Lung microvascular endothelial cell (primary cell): Measurements from ENCODE around the gene SIK3. TPM values are rescaled to one million over a fixed set of nuclear protein-coding genes. Genes with fewer than 3 reads are reported as not detected.
"Not testable (repeated sequence)": the region's sequence is repeated elsewhere in the genome, so short reads cannot be mapped to it uniquely, and the experiment has no call there.

Experiments
- DNase-seq, 2 donors: peaks; one replicate each; pipeline versions ENCODE4 v3.0.0 to v3.0.0-alpha.2; 2010; ENCODE audit warnings: low read depth in 2 of 2
- total RNA-seq: library from RNA; depleted of rRNA; stranded (reverse); fragments of >200 nt; gene quantifications from 2 replicates; pipeline ENCODE4 v1.2.1, GENCODE V29; 2014

SIK3 gene
- total RNA-seq, 1 donor from 2014 or later = 6.3 TPM

DNA sequence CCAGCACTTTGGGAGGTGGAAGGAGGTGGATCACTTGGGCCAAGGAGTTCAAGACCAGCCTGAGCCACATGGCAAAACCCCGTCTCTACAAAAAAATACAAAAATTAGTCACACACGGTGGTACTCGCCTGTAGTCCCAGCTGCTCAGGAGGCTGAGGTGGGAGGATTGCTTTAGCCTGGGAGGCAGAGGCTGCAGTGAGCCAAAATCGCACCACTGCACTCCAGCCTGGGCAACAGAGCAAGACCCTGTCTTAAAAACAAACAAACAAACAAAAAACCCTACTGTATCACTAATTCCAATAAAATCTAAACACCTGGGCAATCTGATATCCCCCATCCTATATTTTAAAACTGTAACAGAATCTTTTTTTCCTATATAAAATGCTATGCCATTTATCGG, 51.6 kb downstream of the SIK3 start:
- not testable (repeated sequence) for DNase-seq

DNA sequence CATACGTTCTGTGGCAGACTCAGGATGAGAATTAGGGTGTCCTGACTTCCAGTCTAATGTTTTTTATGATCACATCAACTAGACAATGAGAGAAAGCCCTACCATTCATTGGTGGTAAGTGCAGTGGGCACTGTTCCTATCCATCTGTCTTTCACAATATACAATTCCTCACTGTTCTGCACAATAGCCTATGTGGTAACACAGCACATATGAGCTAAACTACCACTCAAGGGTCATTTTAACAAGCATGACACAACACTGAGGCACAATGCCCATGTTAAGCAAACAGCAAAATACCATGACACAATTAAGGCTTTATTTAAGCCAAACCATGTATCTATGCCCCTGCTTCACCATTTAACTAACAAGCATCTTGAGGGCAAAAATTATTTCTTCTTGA, 52.3 kb downstream of the SIK3 start:
- DNase-seq = peak in 1 of 2 donors; percentile 44

DNA sequence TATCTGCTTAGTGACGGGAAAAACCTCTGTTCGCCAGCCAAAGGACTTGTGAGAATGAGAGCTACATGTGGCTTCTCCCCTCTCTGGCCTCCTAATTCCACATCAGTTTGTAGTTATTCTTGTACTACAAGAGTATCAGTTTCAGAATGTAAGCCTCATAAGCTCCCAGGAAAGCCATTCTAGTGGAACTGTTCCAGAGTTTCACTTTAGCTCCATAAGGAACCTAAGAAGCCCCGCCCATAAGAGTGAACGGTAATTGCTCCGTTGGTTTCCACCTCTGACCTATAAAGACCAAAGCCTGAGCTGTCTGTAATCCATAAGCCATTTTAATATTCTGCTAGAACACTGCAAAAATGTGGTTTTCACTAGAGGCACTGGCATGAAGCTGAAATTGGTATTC, 53.0 kb downstream of the SIK3 start:
- DNase-seq = no peak

GRCh38 chr11:117044287-117045035, 53.8 kb downstream of the SIK3 start:
- peak; percentile 45 to 49 for DNase-seq

DNA sequence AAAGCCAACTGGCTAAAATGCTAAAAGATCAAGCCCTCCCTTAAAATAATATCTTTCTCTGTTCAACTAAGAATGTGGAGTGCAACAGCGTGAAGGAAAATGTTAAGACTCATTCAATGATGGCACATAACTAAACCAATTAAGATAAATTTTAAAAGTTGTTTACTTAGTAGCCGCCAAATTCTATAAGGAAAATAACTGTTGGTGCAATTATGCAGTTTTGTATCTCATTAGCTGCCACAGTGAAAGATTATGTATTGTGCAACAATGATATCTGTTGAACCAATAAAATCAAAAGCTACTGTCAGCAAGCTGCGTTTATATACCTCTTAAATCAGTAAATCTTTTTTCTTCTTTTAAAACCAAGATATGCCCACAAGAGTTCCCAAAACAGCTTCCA, 55.5 kb downstream of the SIK3 start:
- no peak for DNase-seq

DNA sequence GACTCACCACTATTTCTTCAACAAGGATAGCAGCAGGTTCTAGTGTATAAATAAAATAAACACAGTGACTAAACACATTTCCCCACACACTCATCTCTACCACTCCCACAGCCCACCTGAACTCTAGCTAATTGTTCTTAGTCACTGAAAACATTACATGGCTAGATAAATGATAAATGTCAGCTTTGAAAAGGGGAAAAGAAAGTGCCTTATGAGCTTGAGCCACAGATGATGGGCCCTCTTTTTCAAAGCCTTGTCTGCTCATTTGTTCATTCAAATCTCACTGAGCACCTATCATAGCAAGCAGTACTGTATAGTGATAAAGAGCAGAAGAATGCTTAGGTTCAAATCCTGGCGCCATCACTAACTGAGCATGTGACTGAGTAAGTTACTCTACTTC, 58.3 kb downstream of the SIK3 start:
- DNase-seq = peak in 1 of 2 donors; percentile 14

- no peak for DNase-seq
Measured at GRCh38 chr11:117039270-117039669, 59.0 kb downstream of the SIK3 start.

DNA sequence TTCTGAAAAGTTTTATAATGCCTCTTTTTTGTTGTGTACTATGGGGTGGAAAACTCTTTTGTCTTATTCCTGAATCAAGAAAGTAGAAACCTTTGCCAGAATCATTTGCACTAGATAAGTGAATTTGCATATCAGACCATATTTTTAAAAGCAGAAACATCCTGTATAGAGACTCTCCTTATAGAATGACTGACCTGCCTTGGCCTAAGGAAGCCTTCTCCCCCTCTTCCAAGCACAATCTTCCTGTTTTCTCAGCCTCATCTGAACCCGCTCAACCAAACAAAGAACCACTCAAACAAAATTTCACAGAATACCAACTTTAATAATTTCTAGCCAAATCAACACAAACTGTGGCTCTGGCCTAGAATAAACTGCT, 60.3 kb downstream of the SIK3 start:
- peak in 1 of 2 donors; percentile 28 for DNase-seq

DNA sequence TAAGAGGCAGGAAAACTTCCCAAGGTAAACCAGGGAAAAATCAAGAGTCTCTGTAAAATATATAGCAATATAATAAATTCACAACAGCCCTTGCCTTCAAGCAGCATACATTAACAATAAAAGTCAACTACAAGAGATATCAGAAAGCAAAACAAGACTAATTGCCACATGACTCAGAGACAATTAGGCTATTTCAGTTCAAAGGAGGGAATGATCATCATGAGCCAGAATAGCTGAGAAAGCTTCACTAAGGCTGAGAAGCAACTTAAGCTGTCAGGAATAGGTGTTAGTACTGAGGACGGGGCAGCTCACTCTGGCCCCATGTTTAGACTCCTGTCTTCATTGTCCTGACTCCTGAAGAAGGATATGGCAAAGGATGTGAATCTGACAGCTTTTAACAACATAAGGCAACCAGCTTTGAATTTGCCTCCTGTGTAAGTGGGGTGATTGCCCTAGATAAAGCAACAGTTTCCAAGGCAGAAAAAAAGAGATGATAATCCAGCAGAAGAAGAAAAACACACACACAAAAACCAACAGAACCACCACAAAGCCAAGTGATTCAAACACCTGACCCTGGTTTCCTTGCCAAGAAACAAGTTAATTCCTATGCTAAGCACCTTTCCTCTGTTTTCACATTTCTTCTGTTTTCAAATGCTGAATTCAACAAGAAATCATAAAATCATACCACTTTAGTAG, 60.8 kb downstream of the SIK3 start:
- peak; percentile 31 to 44 for DNase-seq

DNA sequence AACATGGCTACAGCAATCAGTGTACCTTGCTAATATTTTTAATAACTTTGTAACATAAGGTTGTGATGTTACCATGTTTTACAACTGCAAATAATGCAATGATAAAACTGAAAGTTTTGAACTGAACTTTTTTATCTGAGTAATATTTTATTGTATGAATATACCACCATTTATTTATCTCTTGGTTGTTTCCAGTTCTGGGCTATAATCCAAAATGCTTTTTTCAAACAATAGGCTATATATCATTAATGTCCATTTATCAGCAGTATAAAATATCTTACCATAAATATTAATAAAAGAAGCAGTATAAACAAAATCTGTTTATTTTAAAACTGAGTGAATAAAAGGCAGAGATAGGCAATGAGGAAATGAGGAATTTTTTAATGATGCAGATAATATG, 63.3 kb downstream of the SIK3 start:
- DNase-seq = peak; percentile 21 to 33

DNA sequence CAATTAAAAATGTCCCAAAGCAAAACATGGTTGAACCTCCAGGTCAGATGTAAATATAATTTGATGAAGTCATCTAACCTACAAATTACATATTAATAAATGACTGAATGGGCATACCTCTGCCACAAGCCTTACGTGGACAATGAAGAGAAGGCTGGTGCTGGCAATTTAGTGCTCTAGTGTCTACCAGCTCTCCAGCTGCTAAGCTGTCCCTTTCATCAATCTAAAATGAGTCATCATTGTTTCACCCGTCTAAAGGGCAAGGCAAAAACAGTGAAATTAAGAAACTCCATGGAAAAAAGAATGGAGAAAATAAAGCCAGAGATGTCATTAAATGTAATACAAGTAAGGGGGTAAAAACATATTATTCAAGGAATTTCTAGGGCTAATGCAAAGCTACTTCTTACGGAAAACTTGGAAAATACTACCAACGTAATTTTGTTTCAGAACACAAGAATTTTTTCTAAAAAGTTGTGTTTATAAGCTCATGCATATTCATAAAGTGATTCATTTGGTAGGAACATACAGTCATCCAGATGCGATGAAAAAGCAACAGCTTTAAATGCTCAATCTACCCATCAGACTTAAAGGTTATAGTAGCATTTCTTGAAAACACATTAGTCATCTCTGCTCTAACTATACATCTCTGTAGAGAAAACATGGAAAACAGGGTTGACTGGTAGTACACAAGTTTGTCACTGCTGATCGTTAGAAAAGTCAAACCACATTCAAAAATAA, 71.5 kb downstream of the SIK3 start:
- DNase-seq = peak in 1 of 2 donors; percentile 62

DNA sequence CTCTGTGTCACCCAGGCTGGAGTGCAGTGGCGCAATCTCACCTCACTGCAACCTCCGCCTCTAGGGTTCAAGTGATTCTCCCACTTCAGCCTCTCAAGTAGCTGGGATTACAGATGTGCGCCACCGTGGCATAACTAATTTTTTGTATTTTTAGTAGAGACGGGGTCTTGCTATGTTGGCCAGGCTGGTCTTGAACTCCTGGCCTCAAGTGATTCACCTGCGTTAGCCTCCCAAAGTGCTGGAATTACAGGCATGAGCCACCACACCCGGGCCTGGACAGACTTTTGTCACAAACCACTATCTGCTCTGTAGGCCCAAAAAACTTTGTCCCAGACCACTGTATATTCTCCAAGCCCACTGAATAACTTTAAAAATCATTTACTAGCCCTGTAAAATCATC, 74.5 kb downstream of the SIK3 start:
- not testable (repeated sequence) for DNase-seq

- DNase-seq = no peak
Measured at GRCh38 chr11:117023178-117023577, 75.0 kb downstream of the SIK3 start.

- DNase-seq = no peak
Measured at GRCh38 chr11:117022526-117022925, 75.7 kb downstream of the SIK3 start.

DNA sequence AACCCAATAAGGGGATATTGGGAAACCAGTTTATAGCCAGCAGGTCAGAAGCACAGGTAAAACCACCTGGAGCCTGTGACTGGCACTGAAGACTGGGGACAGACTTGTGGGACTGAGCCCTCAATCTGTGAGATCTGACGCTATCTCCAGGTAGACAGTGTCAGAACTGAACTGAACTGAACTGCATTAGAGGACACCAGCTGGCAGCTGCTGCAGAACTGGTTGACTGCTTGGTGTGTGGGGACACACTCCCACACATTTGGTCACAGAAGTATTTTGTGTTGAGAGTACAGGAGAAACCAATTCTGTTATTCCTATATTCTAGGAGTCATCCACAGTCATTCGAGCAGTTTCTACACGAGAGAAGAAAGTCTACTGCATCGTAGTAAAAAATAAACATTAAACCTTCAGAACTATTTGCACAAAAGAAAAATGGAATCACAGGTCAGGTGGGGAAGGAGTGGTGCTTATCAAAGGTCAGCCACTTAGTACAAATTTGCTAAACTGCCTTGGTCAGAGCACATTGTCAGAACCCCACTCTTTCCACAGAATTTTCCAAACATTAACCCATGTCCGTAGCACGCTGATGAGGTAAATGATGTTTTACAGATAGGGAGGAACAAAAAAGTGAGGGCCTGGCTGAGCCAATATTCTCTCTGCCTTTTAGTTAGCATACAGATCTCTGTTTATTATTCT, 77.2 kb downstream of the SIK3 start:
- DNase-seq = no peak

- no peak for DNase-seq
Measured at GRCh38 chr11:117020287-117020686, 77.9 kb downstream of the SIK3 start.

DNA sequence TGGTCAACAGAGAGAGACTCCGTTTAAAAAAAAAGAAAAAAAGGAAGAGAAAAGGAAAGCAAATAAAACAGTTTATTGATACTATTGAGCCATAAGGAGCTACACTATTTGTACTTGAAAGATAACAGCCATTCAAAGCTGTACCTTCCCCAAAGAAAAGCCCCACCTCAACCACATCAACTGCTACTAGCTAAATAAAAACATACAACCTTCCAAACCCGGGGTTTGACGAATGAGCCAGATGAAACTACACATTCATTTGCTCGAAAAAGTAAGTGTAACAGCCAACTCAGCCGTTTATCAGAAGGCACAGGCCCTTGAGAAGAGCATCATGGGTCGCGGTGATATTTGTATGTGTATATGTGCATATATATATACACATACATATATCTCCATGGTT, 78.4 kb downstream of the SIK3 start:
- no peak for DNase-seq

DNA sequence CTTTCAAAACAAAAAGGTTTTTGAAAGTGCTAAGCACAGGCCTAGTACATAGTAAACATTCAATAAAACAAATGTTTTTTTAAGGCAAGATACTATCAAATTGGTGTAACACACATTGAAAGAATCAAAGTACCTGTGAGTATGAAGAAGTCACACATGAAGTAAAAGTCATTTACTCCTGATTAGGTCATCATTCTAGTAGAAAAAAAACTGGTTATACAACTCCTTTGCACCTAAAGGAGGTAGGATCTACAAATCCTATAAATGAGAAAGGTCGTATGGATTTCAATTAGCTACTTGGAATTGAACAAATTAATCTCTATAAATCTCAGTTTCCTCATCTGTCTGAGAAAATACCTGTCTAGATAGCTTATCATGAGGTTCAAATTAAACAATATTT, 80.8 kb downstream of the SIK3 start:
- DNase-seq = no peak

DNA sequence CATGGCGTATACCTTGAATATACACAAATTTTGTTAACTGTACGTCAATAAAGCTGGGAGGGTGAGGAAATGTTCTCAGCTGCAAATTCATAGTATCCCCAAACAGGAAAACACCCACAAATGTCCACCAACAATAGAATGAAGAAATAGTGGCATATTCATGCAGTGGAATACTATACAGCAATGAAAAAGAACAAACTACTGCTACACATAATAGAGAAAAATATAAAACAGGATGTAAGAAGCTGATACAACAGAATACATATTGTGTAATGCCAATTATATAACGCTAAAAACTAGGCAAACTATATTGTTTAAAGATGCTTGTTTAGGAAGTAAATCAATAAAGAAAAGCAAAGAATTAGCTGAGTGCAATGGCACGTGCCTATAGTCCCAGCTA, 81.5 kb downstream of the SIK3 start:
- DNase-seq = no peak

DNA sequence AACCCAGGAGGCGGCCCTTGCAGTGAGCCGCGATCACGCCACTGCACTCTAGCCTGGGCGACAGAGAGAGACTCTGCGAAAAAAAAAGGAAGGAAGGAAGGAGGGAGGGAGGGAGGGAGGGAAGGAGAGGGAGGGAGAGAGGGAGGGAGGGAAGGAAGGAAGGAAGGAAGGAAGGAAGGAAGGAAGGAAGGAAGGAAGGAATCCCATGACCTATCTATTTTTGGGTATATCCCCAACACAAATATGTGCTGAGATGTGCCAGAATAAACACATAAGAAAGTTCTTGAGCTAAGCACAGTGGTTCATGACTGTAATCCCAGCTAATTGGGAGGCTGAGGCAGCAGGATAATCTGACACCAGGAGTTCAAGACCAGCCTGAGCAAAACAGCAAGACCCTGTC, 82.0 kb downstream of the SIK3 start:
- no peak for DNase-seq

- no peak for DNase-seq
Measured at GRCh38 chr11:117011541-117011898, 86.7 kb downstream of the SIK3 start.
